HepG2 (cell line): Measurements from ENCODE around the gene AGER. TPM values are rescaled to one million over a fixed set of nuclear protein-coding genes. Genes with fewer than 3 reads are reported as not detected.

ENCODE experiments used
- ATAD3A ChIP-seq: sonication (generic); formaldehyde crosslinking; IDR thresholded peaks from 2 replicates; pipeline ENCODE4 v1.4.0; 2020; ENCODE audit warnings: missing genetic modification reagents
- ATF6 ChIP-seq: sonication (generic); formaldehyde crosslinking; conservative IDR thresholded peaks from 2 replicates; pipeline ENCODE4 v1.4.0; 2020; ENCODE audit warnings: missing genetic modification reagents
- BCL3 ChIP-seq: sonication (generic); formaldehyde crosslinking; IDR thresholded peaks from 2 replicates; pipeline ENCODE4 v1.5.1; 2020; ENCODE audit warnings: mild to moderate bottlenecking, missing genetic modification reagents, moderate library complexity
- CERS6 ChIP-seq: sonication (generic); formaldehyde crosslinking; IDR thresholded peaks from 2 replicates; pipeline ENCODE4 v1.5.0; 2020; ENCODE audit warnings: missing genetic modification reagents
- CREBL2 ChIP-seq: sonication (generic); formaldehyde crosslinking; IDR thresholded peaks from 2 replicates; pipeline ENCODE4 v1.8.1; 2023; ENCODE audit warnings: missing genetic modification reagents, mild to moderate bottlenecking, borderline replicate concordance
- ELK4 ChIP-seq: sonication (generic); formaldehyde crosslinking; IDR thresholded peaks from 2 replicates; pipeline ENCODE4 v1.9.0; 2021; ENCODE audit warnings: missing genetic modification reagents, borderline replicate concordance
- GATAD2A ChIP-seq: IDR thresholded peaks from 2 replicates; pipeline ENCODE4 v1.6.1; 2016
- HCFC1 ChIP-seq: fragments of 150-350 bp; IDR thresholded peaks from 2 replicates; pipeline ENCODE4 v1.6.1; 2014; ENCODE audit warnings: low read depth, low read length
- HDAC1 ChIP-seq: sonication (generic); formaldehyde crosslinking; IDR thresholded peaks from 2 replicates; pipeline ENCODE4 v1.5.1; 2020; ENCODE audit warnings: mild to moderate bottlenecking, missing genetic modification reagents
- HMG20A ChIP-seq: IDR thresholded peaks from 2 replicates; pipeline ENCODE4 v1.6.1; 2016; ENCODE audit warnings: borderline replicate concordance
- HMG20B ChIP-seq: conservative IDR thresholded peaks from 2 replicates; pipeline ENCODE4 v1.6.1; 2016; ENCODE audit warnings: missing genetic modification reagents, missing compliant biosample characterization
- HMGXB4 ChIP-seq, 2 experiments: sonication (generic) in 1 of 2; formaldehyde crosslinking in 1 of 2; IDR thresholded peaks; 2 replicates each; pipeline versions ENCODE4 v1.4.0 to v1.6.1; 2018 to 2020; ENCODE audit warnings: missing genetic modification reagents in 2 of 2, borderline replicate concordance in 1 of 2, low read depth in 1 of 2, mild to moderate bottlenecking in 1 of 2, missing biosample characterization in 1 of 2
- MIXL1 ChIP-seq: IDR thresholded peaks from 2 replicates; pipeline ENCODE4 v1.6.1; 2016
- NFIB ChIP-seq: sonication (generic); formaldehyde crosslinking; IDR thresholded peaks from 2 replicates; pipeline ENCODE4 v1.9.0; 2021; ENCODE audit warnings: missing genetic modification reagents, mild to moderate bottlenecking, borderline replicate concordance
- NFKB2 ChIP-seq: sonication (generic); formaldehyde crosslinking; IDR thresholded peaks from 2 replicates; pipeline ENCODE4 v1.4.0; 2020; ENCODE audit warnings: missing genetic modification reagents, borderline replicate concordance
- PTBP1 ChIP-seq: fragments of 200-400 bp; formaldehyde crosslinking; IDR thresholded peaks from 2 replicates; pipeline ENCODE4 v1.6.1; 2018; ENCODE audit warnings: low read length, low read depth; ENCODE audit not compliant: poor library complexity, severe bottlenecking
- ZNF354B ChIP-seq: sonication (generic); formaldehyde crosslinking; IDR thresholded peaks from 2 replicates; pipeline ENCODE4 v1.8.0; 2022; ENCODE audit warnings: mild to moderate bottlenecking, missing genetic modification reagents
- ZNF770 ChIP-seq: sonication (generic); formaldehyde crosslinking; IDR thresholded peaks from 2 replicates; pipeline ENCODE4 v1.5.0; 2020; ENCODE audit warnings: mild to moderate bottlenecking, missing genetic modification reagents
- polyA plus RNA-seq, 8 experiments: library from polyadenylated mRNA; depleted of rRNA in 3 of 8; stranded (reverse) in 7 of 8; unstranded in 1 of 8; fragments of >200 nt; fragmentation: Illumina TruSeq in 4 of 8; extraction: Trizol in 4 of 8; gene quantifications; 2 replicates each; pipeline versions ENCODE4 v1.2.1 to v1.2.3, GENCODE V29; 2011 to 2016; ENCODE audit warnings: low read depth in 4 of 8, missing spikeins in 1 of 8, mixed read lengths in 1 of 8; ENCODE audit not compliant: insufficient read depth in 1 of 8
- total RNA-seq, 5 experiments: library from RNA; depleted of rRNA; stranded (reverse); fragments of >200 nt; fragmentation: Illumina TruSeq; extraction: Trizol; gene quantifications; 2 replicates each; pipeline ENCODE4 v1.2.3, GENCODE V29; 2016; ENCODE audit warnings: low read depth in 1 of 5

Gene AGER
- total and polyA plus RNA-seq, 2 of the 13 experiments (the other 11 are each of a cell fraction or from before 2014, with no cell fraction given), result 1.9 to 5.1 TPM

GRCh38 chr6:32154514-32155161 lies 29.4 kb downstream of the AGER start (continued):
- 0 out of 2 replicates have a peak, but pooled peaks have one; percentile 9 for TF ChIP-seq NFKB2
- peak; percentile 77; the same call in 1 of the 2 replicates for TF ChIP-seq MIXL1 (CRISPR knock-in tag)
- TF ChIP-seq ATAD3A (CRISPR knock-in tag), result no peak
- TF ChIP-seq PTBP1, result no peak
- TF ChIP-seq ELK4, result no peak
- no peak for TF ChIP-seq ATF6 (CRISPR knock-in tag)
- peak; percentile 82 to 97 for TF ChIP-seq HMGXB4 (CRISPR knock-in tag; IDR thresholded peaks at IDR 0.05; ENCODE audit: borderline replicate concordance in 1 of 2, low read depth in 1 of 2)
- TF ChIP-seq HCFC1, result no peak
- TF ChIP-seq CERS6 (CRISPR knock-in tag), result no peak
- TF ChIP-seq GATAD2A, result peak; percentile 73
- peak; percentile 67; the same call in 1 of the 2 replicates for TF ChIP-seq CREBL2 (CRISPR knock-in tag)
- TF ChIP-seq HDAC1 (CRISPR knock-in tag), result peak; percentile 89
- TF ChIP-seq HMG20A (CRISPR knock-in tag), result no peak
- TF ChIP-seq HMG20B (CRISPR knock-in tag), result no peak
- TF ChIP-seq BCL3 (CRISPR knock-in tag), result no peak; the same call in 1 of the 2 replicates
- no peak for TF ChIP-seq ZNF354B (CRISPR knock-in tag)
- TF ChIP-seq NFIB (CRISPR knock-in tag), result no peak
- no peak for TF ChIP-seq ZNF770 (CRISPR knock-in tag)
